ENCODE data around the gene FAM43A. TPM values are rescaled to one million over a fixed set of nuclear protein-coding genes. Genes with fewer than 3 reads are reported as not detected.

FAM43A gene
- total and polyA plus RNA-seq, 9 donors = 4.0 to 12.1 (median 6.3) TPM

DNA sequence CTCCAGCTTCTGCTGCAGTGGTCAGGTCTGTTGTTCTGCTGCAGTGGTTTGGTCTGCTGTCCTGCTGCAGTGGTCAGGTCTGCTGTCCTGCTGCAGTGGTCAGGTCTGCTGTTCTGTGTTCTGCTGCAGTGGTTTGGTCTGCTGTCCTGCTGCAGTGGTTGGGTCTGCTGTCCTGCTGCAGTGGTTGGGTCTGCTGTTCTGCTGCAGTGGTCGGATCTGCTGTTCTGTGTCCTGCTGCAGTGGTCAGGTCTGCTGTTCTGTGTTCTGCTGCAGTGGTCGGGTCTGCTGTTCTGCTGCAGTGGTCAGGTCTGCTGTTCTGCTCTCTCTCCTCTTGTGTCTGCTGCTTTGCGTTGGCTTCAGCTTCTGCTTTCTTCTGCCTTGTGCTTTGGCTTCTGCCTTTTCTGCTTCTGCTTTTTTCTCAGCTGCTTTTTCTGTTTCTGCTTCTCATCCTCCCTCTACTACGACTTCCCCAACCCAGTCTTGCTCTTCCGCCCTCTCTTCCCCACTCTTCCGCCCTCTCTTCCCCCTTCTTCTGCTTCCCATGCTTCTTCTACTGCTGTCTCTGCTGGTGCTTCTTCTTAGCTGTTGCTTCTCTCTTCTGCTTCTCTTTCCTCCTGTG is 50.7 kb downstream of the FAM43A start:
- TF ChIP-seq, protein P1, sequence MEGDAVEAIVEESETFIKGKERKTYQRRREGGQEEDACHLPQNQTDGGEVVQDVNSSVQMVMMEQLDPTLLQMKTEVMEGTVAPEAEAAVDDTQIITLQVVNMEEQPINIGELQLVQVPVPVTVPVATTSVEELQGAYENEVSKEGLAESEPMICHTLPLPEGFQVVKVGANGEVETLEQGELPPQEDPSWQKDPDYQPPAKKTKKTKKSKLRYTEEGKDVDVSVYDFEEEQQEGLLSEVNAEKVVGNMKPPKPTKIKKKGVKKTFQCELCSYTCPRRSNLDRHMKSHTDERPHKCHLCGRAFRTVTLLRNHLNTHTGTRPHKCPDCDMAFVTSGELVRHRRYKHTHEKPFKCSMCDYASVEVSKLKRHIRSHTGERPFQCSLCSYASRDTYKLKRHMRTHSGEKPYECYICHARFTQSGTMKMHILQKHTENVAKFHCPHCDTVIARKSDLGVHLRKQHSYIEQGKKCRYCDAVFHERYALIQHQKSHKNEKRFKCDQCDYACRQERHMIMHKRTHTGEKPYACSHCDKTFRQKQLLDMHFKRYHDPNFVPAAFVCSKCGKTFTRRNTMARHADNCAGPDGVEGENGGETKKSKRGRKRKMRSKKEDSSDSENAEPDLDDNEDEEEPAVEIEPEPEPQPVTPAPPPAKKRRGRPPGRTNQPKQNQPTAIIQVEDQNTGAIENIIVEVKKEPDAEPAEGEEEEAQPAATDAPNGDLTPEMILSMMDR (IDR thresholded peaks at IDR 0.05) = no peak
- no peak for TF ChIP-seq POLR2A (IDR thresholded peaks at IDR 0.05)
- Histone ChIP-seq H3K4me3 (no peak overlapping the region), H3K27ac (no peak overlapping the region), H3K9me3 (no peaks in the 10 kb centered on the region), H3K4me1 (ENCODE audit: insufficient read depth) (no peaks in the 10 kb centered on the region), H3K27me3 (no peaks in the 10 kb centered on the region), H3K36me3 (no peaks in the 10 kb centered on the region)
- no peak for DNase-seq
- intact Hi-C loops (cut with DNase I) = no loop called here
- WGBS, 3 donors = 68 to 75% (median 70%) methylated on average over 6 of the region's 6 CpGs

DNA sequence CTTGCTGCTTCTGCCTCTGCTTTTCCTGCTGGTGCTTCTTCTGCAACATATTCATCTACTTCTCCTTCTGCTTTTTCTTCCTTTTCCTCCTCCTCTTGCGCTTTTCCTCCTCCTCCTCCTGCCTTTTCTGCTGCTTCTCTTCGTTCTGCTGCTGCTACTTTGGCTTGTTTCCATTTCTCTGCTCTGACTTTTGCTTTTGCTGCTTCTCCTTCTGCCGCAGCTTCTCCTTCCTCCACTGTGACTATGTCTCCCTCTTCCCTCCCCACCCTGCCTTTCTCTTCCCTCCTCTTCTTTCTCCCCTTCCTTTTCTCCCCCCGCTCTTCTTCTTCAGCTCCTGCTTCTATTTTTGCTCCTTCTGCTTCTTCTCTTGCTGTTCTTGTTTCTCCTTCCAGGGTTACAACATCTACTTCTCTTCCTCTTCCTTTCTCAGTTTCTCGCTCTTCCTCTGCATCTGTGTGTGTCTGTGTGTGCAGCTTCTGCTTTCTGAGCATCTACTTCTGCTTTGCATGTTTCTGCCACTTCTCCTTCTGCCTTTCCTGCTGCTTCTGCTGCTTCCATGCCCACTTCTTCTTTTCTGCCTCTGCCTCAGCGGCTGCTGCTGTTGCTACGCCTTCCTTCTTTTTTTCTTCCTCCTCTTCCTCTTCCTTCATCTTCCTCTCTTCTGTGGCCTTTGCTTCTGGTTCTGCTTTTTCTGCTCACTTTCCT is 51.4 kb downstream of the FAM43A start:
- H3K4me3 ChIP-seq = no peak overlapping the region
- no peaks in the 10 kb centered on the region for H3K4me1 ChIP-seq (ENCODE audit: insufficient read depth)
- H3K27me3 ChIP-seq = no peaks in the 10 kb centered on the region
- TF ChIP-seq, protein P1 (IDR thresholded peaks at IDR 0.05) = no peak
- TF ChIP-seq POLR2A (IDR thresholded peaks at IDR 0.05) (no peak), EP300 (IDR thresholded peaks at IDR 0.05) (no peak)
- H3K27ac ChIP-seq = no peak overlapping the region
- no peaks in the 10 kb centered on the region for H3K9me3 ChIP-seq
- no peaks in the 10 kb centered on the region for H3K36me3 ChIP-seq
- 62 to 69% (median 68%) methylated on average over 7 of the region's 7 CpGs for WGBS, 3 donors
- intact Hi-C loops (cut with DNase I) = no loop called here
- no peak for DNase-seq

Small RNAs within 50 kb of the gene (small RNA-seq; reads per million reads assigned to genes)
- gene AC046143.2 = not detected

Other genes starting within 250 kb of the FAM43A start
- 100 to 1,000 TPM in 1 of 7 donors, 10 to 100 TPM in 6; 41.5 to 101 (median 53.4) TPM for gene ATP13A3, start 198.9 kb upstream of the FAM43A start, total RNA-seq
- gene ATP13A3, start 198.9 kb upstream of the FAM43A start, polyA plus RNA-seq = 10 to 100 TPM; 13.7 to 21.5 TPM
- gene TMEM44, start 52.5 kb upstream of the FAM43A start, total RNA-seq = 1 to 10 TPM; 3.4 to 9.6 (median 5.6) TPM
- 10 to 100 TPM in 1 of 2 donors, 1 to 10 TPM in 1; 8.6 to 12.3 TPM for gene TMEM44, start 52.5 kb upstream of the FAM43A start, polyA plus RNA-seq
- gene LSG1, start 13.7 kb upstream of the FAM43A start, total RNA-seq = 10 to 100 TPM; 27.0 to 45.9 (median 31.5) TPM
- gene LSG1, start 13.7 kb upstream of the FAM43A start, polyA plus RNA-seq = 10 to 100 TPM; 26.8 to 46.6 TPM